HT-29 (cell line): ENCODE results near the gene COL10A1. TPM values are rescaled to one million over a fixed set of nuclear protein-coding genes. Genes with fewer than 3 reads are reported as not detected.
A peak's percentile ranks its signal among the peaks of the same experiment; 100 is the strongest.

Experiments used
- DNase-seq: peaks from one replicate; pipeline ENCODE4 v3.0.0-alpha.2; 2015; ENCODE audit warnings: low spot score
- total RNA-seq: library from RNA; depleted of rRNA; stranded (reverse); fragments of >200 nt; shearing (Covaris generic); gene quantifications from 2 replicates; pipeline ENCODE4 v1.2.3, GENCODE V29; 2014; rRNA removed

COL10A1 gene
- total RNA-seq = not detected in 2 replicates

DNA sequence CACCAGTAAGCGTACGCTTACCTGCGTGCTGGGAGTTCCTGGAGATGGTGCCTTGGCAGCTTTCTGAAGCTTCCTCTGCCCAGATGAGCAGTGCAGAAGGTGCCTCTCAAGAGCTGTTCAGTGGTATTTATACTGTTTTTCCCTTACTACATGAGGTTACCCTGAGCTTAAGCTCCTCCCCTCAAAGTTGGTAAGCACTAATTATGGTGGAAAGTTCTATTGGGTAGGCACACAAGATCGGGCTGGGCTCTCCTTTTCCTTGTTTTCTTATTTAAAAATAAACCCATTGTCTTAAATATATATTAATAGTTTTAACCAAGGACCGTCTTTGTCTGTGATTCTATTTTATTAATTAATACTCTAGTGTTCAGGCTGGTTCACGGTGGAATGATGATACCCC lies at the start of gene COL10A1:
COL10A1 (minus strand) TSS at position 101 of the 400 bp plus-strand sequence. CDS start 640 bp downstream, outside the sequence.
- no peak for DNase-seq

- DNase-seq = no peak
Measured at GRCh38 chr6:116175344-116175743, 49.4 kb upstream of the COL10A1 start.

- DNase-seq = no peak
Measured at GRCh38 chr6:116173928-116174327, 48.0 kb upstream of the COL10A1 start.

- DNase-seq = no peak
Measured at GRCh38 chr6:116170358-116171057, 44.6 kb upstream of the COL10A1 start.

- DNase-seq = no peak
Measured at GRCh38 chr6:116169880-116170279, 43.9 kb upstream of the COL10A1 start.

DNA sequence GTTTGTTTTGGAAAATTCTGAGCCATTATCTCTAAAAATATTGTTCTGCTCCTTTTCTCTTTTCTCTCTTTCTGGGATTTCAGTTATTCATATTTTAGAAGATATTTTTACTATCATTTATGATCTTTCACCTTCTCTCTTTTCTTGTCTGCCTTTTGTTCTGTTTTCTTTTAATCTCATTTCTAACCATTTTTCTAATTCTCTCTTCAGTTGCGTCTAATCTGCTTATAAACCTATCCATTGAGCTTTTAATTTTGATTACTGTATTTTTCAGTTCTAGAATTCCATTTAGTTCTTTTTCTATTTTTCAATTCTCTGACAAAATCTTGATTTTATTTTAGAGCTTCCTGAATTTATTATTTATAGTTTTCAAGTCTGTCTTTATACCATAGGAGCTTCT lies 42.2 kb upstream of the COL10A1 start:
- no peak for DNase-seq

DNA sequence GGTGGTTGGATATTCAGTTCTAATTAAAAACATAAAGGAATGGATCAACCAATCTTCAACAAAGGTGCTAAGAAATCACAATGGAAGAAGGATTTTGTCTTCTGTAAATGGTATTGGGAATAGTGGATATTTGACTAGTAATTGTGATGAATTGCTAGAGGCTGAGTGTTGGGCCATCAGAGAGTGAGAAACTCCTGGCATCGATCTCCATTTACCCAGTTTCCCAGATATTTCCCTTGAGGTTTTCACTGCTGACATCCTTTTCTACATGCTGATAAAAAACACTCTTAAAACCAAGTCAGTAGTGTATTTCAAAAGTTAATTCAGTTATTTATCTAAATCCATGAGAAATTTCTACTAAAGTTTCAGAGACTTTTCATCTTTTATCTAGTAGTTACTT lies 40.4 kb upstream of the COL10A1 start:
- no peak for DNase-seq

DNA sequence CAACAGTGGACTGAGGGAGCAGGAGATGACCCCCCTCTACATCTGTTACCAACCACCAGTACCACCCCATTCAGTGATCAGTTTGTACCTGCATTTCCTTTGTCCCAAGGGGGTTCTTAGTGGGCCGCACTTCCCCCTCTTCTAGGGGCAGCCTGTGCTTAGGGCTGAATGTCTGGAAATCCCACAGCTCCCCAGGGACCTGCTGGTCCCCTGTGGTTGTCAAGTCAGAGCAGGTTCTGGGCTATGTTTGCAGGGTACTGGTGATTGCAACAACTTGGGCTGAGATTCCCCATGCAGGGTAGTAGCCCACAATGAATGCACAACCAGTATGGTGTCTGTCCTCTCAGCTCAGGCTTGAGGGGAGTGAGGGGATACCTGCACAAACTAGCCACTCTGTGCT lies 39.7 kb upstream of the COL10A1 start:
- no peak for DNase-seq

- no peak for DNase-seq
Measured at GRCh38 chr6:116159782-116160524, 34.0 kb upstream of the COL10A1 start.

DNA sequence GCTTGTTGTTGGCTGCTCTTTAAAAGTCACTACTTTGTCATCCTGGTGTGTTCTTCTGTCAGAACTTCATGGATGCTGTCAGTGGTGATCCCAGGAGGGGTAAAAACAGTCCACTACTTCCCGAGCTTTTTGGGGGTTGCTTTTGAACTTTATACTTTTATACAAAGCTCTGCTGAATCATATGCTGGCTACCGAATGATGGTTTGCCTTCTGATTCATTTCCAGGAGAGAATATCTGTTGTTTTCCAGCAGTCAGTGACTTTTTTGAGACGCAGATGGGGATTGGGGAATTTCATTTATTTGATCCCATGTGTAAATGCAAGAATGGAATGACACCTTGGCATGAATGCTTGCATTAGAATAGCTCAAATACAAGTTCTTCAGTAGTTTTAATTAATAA lies 32.7 kb upstream of the COL10A1 start:
- DNase-seq = no peak

GRCh38 chr6:116157391-116157790 lies 31.5 kb upstream of the COL10A1 start:
- no peak for DNase-seq

DNA sequence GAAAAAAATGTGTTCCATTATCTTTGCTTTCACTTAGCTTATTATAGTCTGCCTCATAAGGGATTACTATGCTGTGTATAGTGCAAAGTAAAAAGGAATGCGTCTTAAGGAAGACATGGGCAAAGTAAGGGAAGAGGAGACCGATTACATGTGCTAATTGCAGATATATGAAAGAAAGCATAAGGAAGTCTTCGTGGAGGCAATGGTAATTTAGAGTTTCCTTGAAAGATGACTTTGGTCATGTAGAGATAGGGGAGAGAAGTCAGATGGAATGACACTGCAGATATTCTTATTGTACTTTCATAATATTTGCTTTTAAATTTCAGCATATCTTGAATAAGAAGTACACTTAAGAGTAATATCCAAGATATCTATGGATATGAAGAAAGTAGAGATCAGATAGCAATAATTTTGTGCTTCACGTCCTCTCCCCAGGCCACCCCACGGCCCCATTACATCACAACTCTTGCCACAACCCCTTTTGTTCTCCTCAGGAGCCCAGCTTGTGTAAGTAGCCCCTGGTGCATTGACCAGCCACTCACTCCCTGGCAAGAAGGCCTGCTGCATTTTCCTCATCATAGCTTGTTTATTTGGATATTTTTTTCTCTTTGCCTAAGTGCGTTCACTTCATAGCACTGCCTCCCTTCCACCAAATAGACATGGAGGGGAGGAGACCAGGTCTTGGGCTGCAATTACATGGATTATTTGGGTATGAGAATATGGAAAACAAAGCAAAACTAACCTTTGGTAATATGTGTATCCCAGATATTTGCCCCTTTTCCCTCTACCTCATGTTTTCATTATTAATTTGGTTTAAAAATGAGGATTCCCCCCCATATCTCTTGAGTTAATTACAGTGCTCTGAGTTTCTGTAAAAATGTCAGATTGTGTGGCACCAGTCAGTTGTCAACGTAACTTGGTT lies 30.7 kb upstream of the COL10A1 start:
- DNase-seq = no peak

GRCh38 chr6:116154887-116155286 lies 29.0 kb upstream of the COL10A1 start:
- DNase-seq = no peak

DNA sequence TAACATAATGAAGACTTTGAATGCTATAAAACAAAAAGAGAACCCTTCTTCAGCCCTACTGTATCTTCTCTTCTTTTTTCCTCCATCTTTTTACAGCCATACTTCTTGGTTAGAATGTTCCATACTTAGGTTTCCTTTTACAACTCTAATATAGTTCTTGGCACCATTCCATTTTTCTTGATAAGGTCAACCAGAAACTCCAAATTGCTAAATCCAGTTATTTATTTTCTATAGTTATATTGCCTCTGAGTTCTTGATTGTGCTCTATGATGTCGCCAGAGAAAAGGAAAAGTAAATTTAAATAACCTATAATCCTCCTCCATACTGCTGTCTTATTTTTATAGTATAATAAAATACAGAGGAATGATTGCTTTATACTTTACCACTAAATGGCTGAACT lies 26.7 kb upstream of the COL10A1 start:
- DNase-seq = no peak

GRCh38 chr6:116145803-116146675 lies 20.1 kb upstream of the COL10A1 start:
- DNase-seq = no peak

- DNase-seq = peak; percentile 10
Measured at GRCh38 chr6:116144605-116145004, 18.7 kb upstream of the COL10A1 start.

DNA sequence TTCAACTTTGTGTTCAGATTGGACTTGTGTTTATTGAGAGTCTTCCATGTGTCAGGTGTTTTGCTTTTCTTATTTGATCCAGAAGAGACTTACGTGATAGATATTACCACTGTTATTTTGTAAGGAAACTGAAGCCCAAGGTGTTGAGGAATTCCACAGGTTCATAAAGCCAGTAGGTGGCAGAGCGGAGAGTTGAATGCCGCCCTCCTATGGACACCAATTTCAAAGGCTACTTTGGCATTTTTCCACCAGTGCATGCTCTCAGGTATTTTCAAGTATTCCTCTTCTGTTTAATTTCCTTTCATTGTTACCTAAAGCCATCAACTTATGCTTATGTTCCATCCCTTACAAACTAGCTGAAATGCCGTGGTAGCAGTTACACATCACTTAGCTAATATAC lies 14.0 kb upstream of the COL10A1 start:
- peak; percentile 39 for DNase-seq

DNA sequence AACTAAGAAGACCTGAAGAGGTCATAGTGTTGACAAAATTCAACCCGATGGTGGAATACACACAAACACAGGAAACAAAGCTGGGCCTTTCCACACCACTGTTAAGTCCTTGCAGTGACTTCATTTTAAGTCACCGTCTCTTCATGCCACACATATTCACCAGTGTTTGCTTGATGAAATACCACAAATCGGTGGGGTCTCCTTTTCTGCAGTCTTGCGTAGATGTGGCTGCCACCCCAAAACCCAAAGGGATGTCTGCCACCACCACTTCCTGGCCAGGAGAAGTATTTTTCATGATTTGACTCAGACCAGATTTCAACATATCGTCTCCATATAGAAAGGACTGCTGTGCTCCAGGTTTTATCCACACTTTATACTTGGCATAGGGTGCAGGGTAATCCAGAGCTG lies 11.0 kb upstream of the COL10A1 start:
- no peak for DNase-seq

DNA sequence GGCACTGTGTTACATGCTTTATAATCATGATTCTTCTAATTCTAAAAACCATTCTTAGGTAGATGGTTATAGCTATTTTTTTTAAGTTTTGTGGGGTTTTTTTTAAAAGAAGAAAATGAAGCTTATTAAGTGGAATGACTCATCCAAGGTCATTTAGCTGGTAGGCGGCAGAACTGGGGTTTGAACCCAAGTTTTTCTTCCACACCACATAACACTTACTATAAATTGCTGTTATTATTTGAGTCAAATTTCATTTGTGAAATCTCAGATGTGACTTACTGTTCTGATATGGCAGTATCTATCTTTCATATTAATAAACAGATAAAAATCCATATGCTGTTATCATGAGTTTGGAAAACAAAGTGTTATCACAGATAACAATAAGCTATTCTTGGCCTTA lies 10.4 kb upstream of the COL10A1 start:
- DNase-seq = no peak

DNA sequence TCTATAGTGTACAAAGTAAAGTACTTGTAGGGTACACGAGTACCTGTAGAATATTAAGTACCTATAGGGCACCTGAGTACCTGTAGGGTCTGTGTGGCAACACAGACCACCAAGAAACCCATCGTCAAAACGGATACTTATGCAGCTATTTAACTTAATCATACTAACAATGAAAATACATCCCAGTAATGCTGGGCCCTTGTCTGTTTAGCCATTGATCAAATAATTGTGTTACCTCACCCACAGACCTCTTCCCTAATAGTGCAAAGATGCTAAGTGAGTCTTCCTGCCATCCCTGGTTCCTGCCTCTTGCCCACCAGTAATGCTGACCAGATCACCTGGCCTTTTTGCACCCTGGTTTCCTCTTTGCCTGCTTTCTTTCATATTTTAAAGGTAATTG lies 7.5 kb upstream of the COL10A1 start:
- DNase-seq = no peak
